CD8-positive, alpha-beta memory T cell (primary cell): ENCODE data around the gene SYTL3. TPM values are rescaled to one million over a fixed set of nuclear protein-coding genes. Genes with fewer than 3 reads are reported as not detected.
A peak's percentile ranks its signal among the peaks of the same experiment; 100 is the strongest.
"Not testable (repeated sequence)": the region's sequence is repeated elsewhere in the genome, so short reads cannot be mapped to it uniquely, and the experiment has no call there.

Source experiments
- CTCF ChIA-PET: fragments of 350-600 bp; sonication (Branson Sonifier 250); formaldehyde crosslinking; loops from one replicate; lab custom pipeline; 2021; ENCODE audit warnings: antibody characterized with exemption; lab: Charles Lee
- POLR2A ChIA-PET: fragments of 350-600 bp; sonication (Branson Sonifier 250); formaldehyde crosslinking; loops from one replicate; lab custom pipeline; 2021; ENCODE audit warnings: antibody characterized with exemption; lab: Charles Lee
- DNase-seq, 5 donors: peaks; one replicate each; pipeline versions ENCODE4 v3.0.0 to v3.0.0-alpha.2; 2020 to 2022; ENCODE audit warnings: mixed read lengths in 1 of 5
- H3K27ac ChIP-seq: one replicate; pipeline ENCODE4 v1.7.0; 2013; ENCODE audit warnings: low read depth, mild to moderate bottlenecking, low read length, moderate library complexity
- H3K27me3 ChIP-seq: 2 replicates; pipeline ENCODE4 v1.7.0; 2013; ENCODE audit warnings: low read length, mild to moderate bottlenecking; ENCODE audit not compliant: insufficient read depth, poor library complexity, severe bottlenecking
- H3K36me3 ChIP-seq: 2 replicates; pipeline ENCODE4 v1.7.0; 2013; ENCODE audit warnings: mild to moderate bottlenecking, low read length, moderate library complexity; ENCODE audit not compliant: insufficient read depth
- H3K4me1 ChIP-seq: 2 replicates; pipeline ENCODE4 v1.7.0; 2013; ENCODE audit warnings: mild to moderate bottlenecking, low read length, moderate library complexity; ENCODE audit not compliant: insufficient read depth
- H3K4me3 ChIP-seq: 2 replicates; pipeline ENCODE4 v1.7.0; 2013; ENCODE audit warnings: mild to moderate bottlenecking, low read length
- H3K9me3 ChIP-seq: 2 replicates; pipeline ENCODE4 v1.7.0; 2013; ENCODE audit warnings: mild to moderate bottlenecking, low read length
- H3K27ac Mint-ChIP-seq, 8 donors: one replicate each; pipeline ENCODE4 v1.8.0; 2020 to 2021; ENCODE audit warnings: mixed read lengths in 8 of 8, mild to moderate bottlenecking in 6 of 8, inconsistent platforms in 3 of 8, moderate library complexity in 3 of 8
- H3K27me3 Mint-ChIP-seq, 2 donors: one replicate each; pipeline ENCODE4 v1.8.0; 2020 to 2021; ENCODE audit warnings: mixed read lengths in 2 of 2, mild to moderate bottlenecking in 1 of 2, moderate library complexity in 1 of 2
- H3K36me3 Mint-ChIP-seq, 3 donors: one replicate each; pipeline ENCODE4 v1.8.0; 2020 to 2021; ENCODE audit warnings: mixed read lengths in 3 of 3, inconsistent platforms in 1 of 3, mild to moderate bottlenecking in 1 of 3
- H3K4me1 Mint-ChIP-seq, 3 donors: one replicate each; pipeline ENCODE4 v1.8.0; 2020 to 2021; ENCODE audit warnings: mixed read lengths in 3 of 3, inconsistent platforms in 1 of 3, mild to moderate bottlenecking in 1 of 3
- H3K4me3 Mint-ChIP-seq, 7 donors: one replicate each; pipeline ENCODE4 v1.8.0; 2020 to 2021; ENCODE audit warnings: mixed read lengths in 7 of 7, mild to moderate bottlenecking in 6 of 7, moderate library complexity in 4 of 7, inconsistent platforms in 2 of 7
- H3K9me3 Mint-ChIP-seq, 5 donors: one replicate each; pipeline ENCODE4 v1.8.0; 2020 to 2022; ENCODE audit warnings: mixed read lengths in 5 of 5, mild to moderate bottlenecking in 3 of 5, moderate library complexity in 2 of 5, inconsistent platforms in 1 of 5
- polyA plus RNA-seq: library from polyadenylated mRNA; unstranded; fragments of 300-500 nt; fragmentation: Illumina TruSeq; gene quantifications from one replicate; pipeline ENCODE4 v1.2.3, GENCODE V29; 2021
- total RNA-seq, 2 experiments: library from RNA; stranded (reverse); gene quantifications; one replicate each; pipeline ENCODE4 v1.2.3, GENCODE V29; 2021

Gene SYTL3
- total and polyA plus RNA-seq, 3 experiments from 2014 or later, result 19.5 to 102 (median 96.6) TPM

GRCh38 chr6:158631678-158632537 lies 17.9 kb upstream of the SYTL3 start:
- Histone ChIP-seq H3K9me3 (no peaks in the 10 kb centered on the region), H3K27me3 (no peaks in the 10 kb centered on the region), H3K4me3 (no peak overlapping the region), H3K36me3 (peaks cover 25% of the 10 kb centered on the region), H3K27ac (no peak overlapping the region), H3K4me1 (peaks cover 22% of the 10 kb centered on the region)
- H3K9me3 Mint-ChIP-seq, result peaks cover 0 to 1% (median 0%) of the 10 kb centered on the region in 5 donors
- CTCF ChIA-PET, result interaction anchor here (1.2 to 2.5 kb wide), 4 partner anchors 10 to 150 kb away, joined by 3 to 11 read pairs (median 4); partner anchors contain the start of gene SYTL3
- no peak for DNase-seq
- POLR2A ChIA-PET, result no interaction called here
- peaks cover 45 to 75% (median 55%) of the 10 kb centered on the region in 3 donors for H3K4me1 Mint-ChIP-seq
- peak overlapping the region in 1 of 7 donors; percentile 6 for H3K4me3 Mint-ChIP-seq
- peaks cover 18 to 78% (median 35%) of the 10 kb centered on the region in 3 donors for H3K36me3 Mint-ChIP-seq
- peak overlapping the region; percentile 44 to 96 (median 86) for H3K27ac Mint-ChIP-seq
- peaks cover 0 to 2% of the 10 kb centered on the region in 2 donors for H3K27me3 Mint-ChIP-seq

- DNase-seq, H3K9me3 Mint-ChIP-seq, H3K27ac ChIP-seq, H3K4me3 Mint-ChIP-seq, H3K27me3 ChIP-seq, H3K9me3 ChIP-seq, H3K4me3 ChIP-seq, H3K27me3 Mint-ChIP-seq: not testable (repeated sequence)
- Mint-ChIP-seq H3K36me3 (peaks cover 14 to 78% (median 36%) of the 10 kb centered on the region in 3 donors), H3K4me1 (peaks cover 45 to 76% (median 58%) of the 10 kb centered on the region in 3 donors), H3K27ac (peak overlapping the region; percentile 11 to 96 (median 86))
- ChIA-PET POLR2A (interaction anchor here (0.9 kb wide), 1 partner anchor 23 kb away, joined by 3 read pairs; no protein-coding TSS in a partner anchor), CTCF (interaction anchor here (1.1 to 1.2 kb wide), 3 partner anchors 17 to 151 kb away, joined by 3 read pairs; partner anchors contain the start of gene SYTL3)
- Histone ChIP-seq H3K4me1 (peaks cover 29% of the 10 kb centered on the region), H3K36me3 (peaks cover 26% of the 10 kb centered on the region)
These were observed 17.2 kb upstream of the SYTL3 start for GRCh38 chr6:158632538-158633119.

GRCh38 chr6:158633127-158633526 lies 16.7 kb upstream of the SYTL3 start:
- Histone ChIP-seq H3K36me3 (peaks cover 26% of the 10 kb centered on the region), H3K27ac (no peak overlapping the region), H3K4me1 (peaks cover 30% of the 10 kb centered on the region), H3K9me3 (no peaks in the 10 kb centered on the region), H3K4me3 (no peak overlapping the region), H3K27me3 (no peaks in the 10 kb centered on the region)
- Mint-ChIP-seq H3K4me1 (peaks cover 45 to 73% (median 54%) of the 10 kb centered on the region in 3 donors), H3K36me3 (peaks cover 14 to 74% (median 31%) of the 10 kb centered on the region in 3 donors), H3K27ac (peak overlapping the region; percentile 11 to 90 (median 76)), H3K27me3 (peaks cover 0 to 2% of the 10 kb centered on the region in 2 donors), H3K9me3 (no peaks in the 10 kb centered on the region), H3K4me3 (no peak overlapping the region)
- POLR2A ChIA-PET, result interaction anchor here (0.9 kb wide), 1 partner anchor 22 kb away, joined by 3 read pairs; no protein-coding TSS in a partner anchor
- no peak for DNase-seq
- CTCF ChIA-PET, result interaction anchor here (1.1 to 1.2 kb wide), 3 partner anchors 16 to 151 kb away, joined by 3 read pairs; partner anchors contain the start of gene SYTL3

- peaks cover 0 to 2% of the 10 kb centered on the region in 2 donors for H3K27me3 Mint-ChIP-seq
- Histone ChIP-seq H3K9me3 (no peaks in the 10 kb centered on the region), H3K4me3 (no peak overlapping the region), H3K27me3 (no peaks in the 10 kb centered on the region), H3K4me1 (peaks cover 37% of the 10 kb centered on the region), H3K27ac (no peak overlapping the region), H3K36me3 (peaks cover 23% of the 10 kb centered on the region)
- peaks cover 51 to 78% (median 68%) of the 10 kb centered on the region in 3 donors for H3K4me1 Mint-ChIP-seq
- POLR2A ChIA-PET, result interaction anchor here (1.1 kb wide), 1 partner anchor 9 kb away, joined by 5 read pairs; the partner anchor contains the start of gene DYNLT1
- DNase-seq, result peak in 2 of 5 donors; percentile 73 to 75
- no peaks in the 10 kb centered on the region for H3K9me3 Mint-ChIP-seq
- peaks cover 13 to 73% (median 30%) of the 10 kb centered on the region in 3 donors for H3K36me3 Mint-ChIP-seq
- CTCF ChIA-PET, result interaction anchor here (0.7 to 1.1 kb wide), 4 partner anchors 9 to 414 kb away, joined by 3 to 5 read pairs (median 3); partner anchors contain the start of gene DYNLT1
- peak overlapping the region; percentile 81 to 95 (median 92) for H3K27ac Mint-ChIP-seq
- peak overlapping the region in 5 of 7 donors; percentile 19 to 57 (median 46) for H3K4me3 Mint-ChIP-seq
These were observed 15.0 kb upstream of the SYTL3 start for GRCh38 chr6:158634695-158635426.

- peaks cover 0 to 2% of the 10 kb centered on the region in 2 donors for H3K27me3 Mint-ChIP-seq
- CTCF ChIA-PET, result interaction anchor here (0.7 to 0.8 kb wide), 2 partner anchors 11 to 25 kb away, joined by 3 to 5 read pairs; no protein-coding TSS in a partner anchor
- peaks cover 19% of the 10 kb centered on the region for H3K36me3 ChIP-seq
- no peak for DNase-seq
- H3K4me1 ChIP-seq, result peaks cover 44% of the 10 kb centered on the region
- H3K27ac Mint-ChIP-seq, result peak overlapping the region; percentile 81 to 95 (median 92)
- no peak overlapping the region for H3K27ac ChIP-seq
- H3K4me3 ChIP-seq, result no peak overlapping the region
- H3K4me1 Mint-ChIP-seq, result peaks cover 56 to 82% (median 73%) of the 10 kb centered on the region in 3 donors
- POLR2A ChIA-PET, result interaction anchor here (1.1 kb wide), 1 partner anchor 9 kb away, joined by 5 read pairs; the partner anchor contains the start of gene DYNLT1
- H3K36me3 Mint-ChIP-seq, result peaks cover 15 to 74% (median 32%) of the 10 kb centered on the region in 3 donors
- H3K9me3 ChIP-seq, result no peaks in the 10 kb centered on the region
- no peaks in the 10 kb centered on the region for H3K9me3 Mint-ChIP-seq
- no peaks in the 10 kb centered on the region for H3K27me3 ChIP-seq
- H3K4me3 Mint-ChIP-seq, result peak overlapping the region in 4 of 7 donors; percentile 23 to 76 (median 51)
These were observed 14.3 kb upstream of the SYTL3 start for GRCh38 chr6:158635427-158636073.

GRCh38 chr6:158636778-158637177 lies 13.1 kb upstream of the SYTL3 start:
- CTCF ChIA-PET, result no interaction called here
- Mint-ChIP-seq H3K36me3 (peaks cover 12 to 70% (median 27%) of the 10 kb centered on the region in 3 donors), H3K27me3 (peaks cover 0 to 2% of the 10 kb centered on the region in 2 donors), H3K4me1 (peaks cover 61 to 80% (median 77%) of the 10 kb centered on the region in 3 donors), H3K9me3 (no peaks in the 10 kb centered on the region), H3K27ac (peak overlapping the region in 6 of 8 donors; percentile 23 to 93 (median 56)), H3K4me3 (no peak overlapping the region)
- Histone ChIP-seq H3K27ac (no peak overlapping the region), H3K9me3 (no peaks in the 10 kb centered on the region), H3K36me3 (peaks cover 19% of the 10 kb centered on the region), H3K4me1 (peaks cover 56% of the 10 kb centered on the region), H3K4me3 (no peak overlapping the region), H3K27me3 (no peaks in the 10 kb centered on the region)
- no peak for DNase-seq
- POLR2A ChIA-PET, result no interaction called here
